ENCODE results near the gene THADA. TPM values are rescaled to one million over a fixed set of nuclear protein-coding genes. Genes with fewer than 3 reads are reported as not detected.

The THADA gene
- total RNA-seq, 1 donor from 2014 or later, result 33.8 TPM

GRCh38 chr2:43437363-43437762, 158.5 kb downstream of the THADA start:
- Mint-ChIP-seq H3K4me3 (no peak overlapping the region), H3K9me3 (peaks cover 2% of the 10 kb centered on the region), H3K27ac (ENCODE audit: unreplicated experiment) (no peak overlapping the region), H3K27me3 (ENCODE audit: low read depth) (no peaks in the 10 kb centered on the region), H3K4me1 (no peaks in the 10 kb centered on the region), H3K36me3 (ENCODE audit: low read depth) (peaks cover 6% of the 10 kb centered on the region)
- no peak for TF ChIP-seq CTCF (conservative IDR thresholded peaks at IDR 0.05)
- no peak for DNase-seq (ENCODE audit: low read depth, low spot score)

DNA sequence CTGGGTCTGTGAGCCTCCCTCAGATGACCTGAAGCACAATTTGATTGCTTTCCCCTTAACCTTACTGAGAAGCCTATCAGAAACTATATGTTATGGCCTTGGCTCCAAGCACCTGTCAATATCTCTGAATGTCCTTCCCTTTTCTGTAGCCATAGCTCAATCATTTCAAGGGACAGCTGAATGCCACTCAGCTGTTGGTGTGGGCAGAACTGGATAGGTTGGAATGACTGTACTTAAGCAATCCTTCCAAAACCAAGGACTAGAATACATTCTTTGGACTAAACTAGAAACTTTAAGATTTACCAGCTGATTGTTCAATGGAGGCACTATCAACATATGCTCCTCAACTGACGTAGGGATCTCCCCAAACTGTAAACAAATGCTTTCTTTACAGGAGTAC, 159.4 kb downstream of the THADA start:
- no peak for TF ChIP-seq CTCF (conservative IDR thresholded peaks at IDR 0.05)
- Mint-ChIP-seq H3K27me3 (ENCODE audit: low read depth) (no peaks in the 10 kb centered on the region), H3K4me3 (no peak overlapping the region), H3K36me3 (ENCODE audit: low read depth) (peaks cover 6% of the 10 kb centered on the region), H3K9me3 (peaks cover 2% of the 10 kb centered on the region), H3K4me1 (no peaks in the 10 kb centered on the region), H3K27ac (ENCODE audit: unreplicated experiment) (no peak overlapping the region)
- DNase-seq (ENCODE audit: low read depth, low spot score), result no peak

GRCh38 chr2:43435746-43436145, 160.1 kb downstream of the THADA start:
- no peaks in the 10 kb centered on the region for H3K27me3 Mint-ChIP-seq (ENCODE audit: low read depth)
- H3K9me3 Mint-ChIP-seq, result peaks cover 5% of the 10 kb centered on the region
- H3K4me3 Mint-ChIP-seq, result no peak overlapping the region
- H3K27ac Mint-ChIP-seq (ENCODE audit: unreplicated experiment), result no peak overlapping the region
- no peak for DNase-seq (ENCODE audit: low read depth, low spot score)
- peaks cover 9% of the 10 kb centered on the region for H3K36me3 Mint-ChIP-seq (ENCODE audit: low read depth)
- H3K4me1 Mint-ChIP-seq, result no peaks in the 10 kb centered on the region
- TF ChIP-seq CTCF (conservative IDR thresholded peaks at IDR 0.05), result no peak

GRCh38 chr2:43430489-43430888, 165.3 kb downstream of the THADA start:
- TF ChIP-seq CTCF (conservative IDR thresholded peaks at IDR 0.05), result no peak
- H3K27me3 Mint-ChIP-seq (ENCODE audit: low read depth), result no peaks in the 10 kb centered on the region
- H3K4me1 Mint-ChIP-seq, result peaks cover 10% of the 10 kb centered on the region
- H3K4me3 Mint-ChIP-seq, result no peak overlapping the region
- peaks cover 5% of the 10 kb centered on the region for H3K9me3 Mint-ChIP-seq
- peaks cover 17% of the 10 kb centered on the region for H3K36me3 Mint-ChIP-seq (ENCODE audit: low read depth)
- no peak for DNase-seq (ENCODE audit: low read depth, low spot score)
- H3K27ac Mint-ChIP-seq (ENCODE audit: unreplicated experiment), result no peak overlapping the region

- no peak overlapping the region for H3K4me3 Mint-ChIP-seq
- no peak for TF ChIP-seq CTCF (conservative IDR thresholded peaks at IDR 0.05)
- H3K36me3 Mint-ChIP-seq (ENCODE audit: low read depth), result peaks cover 18% of the 10 kb centered on the region
- DNase-seq (ENCODE audit: low read depth, low spot score), result no peak
- peaks cover 5% of the 10 kb centered on the region for H3K9me3 Mint-ChIP-seq
- no peaks in the 10 kb centered on the region for H3K27me3 Mint-ChIP-seq (ENCODE audit: low read depth)
- H3K27ac Mint-ChIP-seq (ENCODE audit: unreplicated experiment), result no peak overlapping the region
- H3K4me1 Mint-ChIP-seq, result peaks cover 10% of the 10 kb centered on the region
These were observed 166.5 kb downstream of the THADA start for GRCh38 chr2:43429369-43429768.

- peaks cover 2% of the 10 kb centered on the region for H3K9me3 Mint-ChIP-seq
- no peak for DNase-seq (ENCODE audit: low read depth, low spot score)
- peaks cover 17% of the 10 kb centered on the region for H3K36me3 Mint-ChIP-seq (ENCODE audit: low read depth)
- no peaks in the 10 kb centered on the region for H3K27me3 Mint-ChIP-seq (ENCODE audit: low read depth)
- no peak for TF ChIP-seq CTCF (conservative IDR thresholded peaks at IDR 0.05)
- no peak overlapping the region for H3K27ac Mint-ChIP-seq (ENCODE audit: unreplicated experiment)
- H3K4me1 Mint-ChIP-seq, result peaks cover 10% of the 10 kb centered on the region
- H3K4me3 Mint-ChIP-seq, result no peak overlapping the region
These were observed 168.8 kb downstream of the THADA start for GRCh38 chr2:43427032-43427424.
